ENCODE measurements around the gene MCM10.

MCM10 gene

DNA sequence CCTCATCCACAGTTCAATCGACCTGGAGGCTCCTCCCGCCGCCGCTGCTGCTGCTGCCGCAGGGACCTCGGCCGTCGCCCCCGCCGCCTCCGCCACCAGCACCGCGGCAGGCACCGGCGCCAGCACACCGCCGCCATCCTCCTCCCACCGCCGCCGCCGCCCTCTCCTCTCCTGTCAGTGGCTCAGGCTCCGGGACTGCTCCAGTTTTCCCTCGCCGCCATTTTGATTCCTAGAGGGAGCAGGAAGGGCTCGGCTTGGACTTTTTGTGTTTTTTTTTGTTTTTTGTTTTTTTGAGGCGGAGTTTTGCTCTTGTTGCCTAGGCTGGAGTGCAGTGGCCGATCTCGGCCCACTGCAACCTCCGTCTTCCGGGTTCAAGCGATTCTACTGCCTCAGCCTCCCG is 3.0 kb upstream of the MCM10 start:
- no peak for DNase-seq
- in situ Hi-C loops (cut with HindIII; ENCODE audit: low pct_ligation_motif_present, low pct_unique_long_range_greater_than_20kb, low sequenced_read_pairs) = no loop called here

DNA sequence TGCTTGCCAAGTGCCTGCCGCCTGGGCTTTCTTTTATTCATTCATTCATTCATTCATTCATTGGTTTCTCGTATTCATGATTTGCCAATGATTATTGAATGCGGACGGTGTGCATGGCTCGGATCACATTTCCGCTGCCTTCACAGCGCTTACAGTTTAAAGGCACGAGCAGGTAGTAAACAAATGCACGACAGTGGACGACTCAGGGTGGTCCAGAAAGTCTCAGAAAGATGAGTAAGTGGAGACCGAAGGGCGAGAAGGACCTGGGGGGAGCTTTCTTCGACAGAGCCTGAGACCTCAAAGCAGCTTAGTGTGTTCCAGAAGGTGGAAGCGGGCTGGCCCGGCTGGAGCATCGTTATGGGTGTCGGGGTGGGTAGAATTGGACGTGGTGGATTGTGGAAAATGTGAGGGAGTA is 506 bp downstream of the MCM10 start:
- in situ Hi-C loops (cut with HindIII; ENCODE audit: low pct_ligation_motif_present, low pct_unique_long_range_greater_than_20kb, low sequenced_read_pairs) = no loop called here
- no peak for DNase-seq

DNA sequence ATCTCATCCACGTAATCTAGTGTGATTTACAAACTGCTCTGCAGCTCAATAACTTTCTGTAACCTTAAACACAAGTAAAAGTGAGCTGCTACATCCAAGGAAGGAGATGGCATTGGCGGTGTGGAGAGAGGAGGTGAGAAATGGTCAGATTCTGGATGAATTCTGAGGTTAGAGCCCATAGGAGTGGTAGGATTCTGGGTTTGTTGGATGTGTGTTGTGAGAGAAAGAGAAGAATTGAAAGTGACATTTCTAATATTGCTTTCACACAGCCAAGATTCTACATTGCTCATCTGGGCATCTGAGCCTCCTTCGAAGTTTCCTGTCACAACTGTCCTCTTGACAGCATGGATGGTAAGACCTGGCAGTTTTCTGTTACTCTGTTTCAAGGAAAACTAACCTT is 2.5 kb downstream of the MCM10 start:
- no peak for DNase-seq
- in situ Hi-C loops (cut with HindIII; ENCODE audit: low pct_ligation_motif_present, low pct_unique_long_range_greater_than_20kb, low sequenced_read_pairs) = no loop called here

GRCh38 chr10:13165177-13165576 is 3.8 kb downstream of the MCM10 start:
- in situ Hi-C loops (cut with HindIII; ENCODE audit: low pct_ligation_motif_present, low pct_unique_long_range_greater_than_20kb, low sequenced_read_pairs) = no loop called here
- DNase-seq = no peak

DNA sequence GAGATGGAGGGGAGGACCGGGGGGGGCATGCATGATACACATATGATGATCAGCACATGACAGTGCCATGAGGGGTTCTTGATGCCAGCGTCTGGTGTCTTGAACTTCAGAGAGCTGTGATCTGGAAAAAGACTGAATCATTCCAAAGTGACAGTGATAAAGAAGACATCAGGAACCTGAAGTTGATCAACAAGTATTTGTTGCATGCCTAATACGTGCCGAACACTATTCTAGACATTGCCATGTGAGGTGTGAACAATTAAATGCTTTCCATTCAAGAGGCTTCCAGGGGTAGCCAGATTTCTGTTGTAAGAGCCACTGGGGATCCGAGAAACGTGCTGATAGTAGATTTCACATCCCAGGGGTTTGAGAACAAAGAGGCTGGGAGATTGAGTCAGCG is 6.2 kb downstream of the MCM10 start:
- in situ Hi-C loops (cut with HindIII; ENCODE audit: low pct_ligation_motif_present, low pct_unique_long_range_greater_than_20kb, low sequenced_read_pairs) = no loop called here
- DNase-seq = no peak

DNA sequence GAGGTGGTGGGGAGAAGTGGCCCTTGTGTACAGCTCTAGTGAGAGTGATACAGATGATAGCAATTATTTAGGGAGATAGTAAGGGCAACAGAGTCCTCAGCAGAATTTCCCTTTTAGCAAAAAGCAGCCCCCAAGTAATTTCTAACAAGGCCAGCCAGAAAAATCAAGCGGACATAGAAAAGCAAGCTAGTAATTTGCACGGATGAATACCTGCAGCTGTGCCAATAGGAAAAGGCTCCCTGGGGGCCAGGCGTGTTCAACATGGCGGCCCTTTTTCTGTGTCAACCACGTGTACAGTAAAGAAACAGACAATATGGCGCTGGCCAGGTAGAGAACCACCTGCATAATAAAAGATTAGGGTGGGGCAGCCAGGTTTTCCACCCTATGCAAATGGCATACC is 7.4 kb downstream of the MCM10 start:
- no peak for DNase-seq
- in situ Hi-C loops (cut with HindIII; ENCODE audit: low pct_ligation_motif_present, low pct_unique_long_range_greater_than_20kb, low sequenced_read_pairs) = no loop called here

DNA sequence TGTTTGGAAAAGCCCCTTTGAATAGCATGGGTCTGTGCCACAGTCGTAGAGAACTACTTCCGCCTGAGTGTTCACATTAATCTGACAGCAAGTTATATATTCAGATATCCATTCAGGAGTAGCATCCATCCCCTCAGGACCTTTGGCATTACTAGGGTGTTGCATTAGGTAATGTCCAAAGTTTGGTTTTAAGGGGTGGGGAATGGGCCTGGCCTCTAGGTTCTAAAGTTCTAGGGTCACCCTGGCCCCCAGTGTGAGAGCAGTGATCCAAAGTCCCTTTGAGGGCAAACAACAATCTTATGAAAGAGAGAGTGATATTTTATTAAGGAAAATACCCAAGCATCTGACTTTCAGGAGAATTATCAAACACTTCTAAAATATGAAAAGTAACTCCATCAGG is 12.3 kb downstream of the MCM10 start:
- DNase-seq = no peak
- in situ Hi-C loops (cut with HindIII; ENCODE audit: low pct_ligation_motif_present, low pct_unique_long_range_greater_than_20kb, low sequenced_read_pairs) = no loop called here

DNA sequence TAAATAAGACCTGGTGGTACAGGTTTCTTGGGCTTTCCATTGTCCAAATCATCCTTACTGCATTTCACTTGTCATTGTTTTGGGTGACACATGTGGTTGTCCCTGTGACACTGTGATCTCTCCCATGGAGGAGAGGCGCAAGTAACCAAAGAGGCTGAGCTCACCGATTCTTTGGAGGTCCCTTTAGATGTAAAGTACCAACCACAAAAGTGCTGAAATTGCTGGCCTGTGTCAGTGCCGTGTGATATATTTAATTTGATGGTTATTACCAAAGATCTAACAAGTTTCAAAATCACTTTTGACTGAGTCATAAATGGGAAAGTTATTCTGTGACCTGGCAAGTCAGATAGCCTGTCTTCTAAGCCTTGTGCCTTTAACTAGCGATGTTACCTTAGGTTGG is 19.4 kb downstream of the MCM10 start:
- no peak for DNase-seq
- in situ Hi-C loops (cut with HindIII; ENCODE audit: low pct_ligation_motif_present, low pct_unique_long_range_greater_than_20kb, low sequenced_read_pairs) = no loop called here

GRCh38 chr10:13182424-13182823 is 21.1 kb downstream of the MCM10 start:
- DNase-seq = no peak
- in situ Hi-C loops (cut with HindIII; ENCODE audit: low pct_ligation_motif_present, low pct_unique_long_range_greater_than_20kb, low sequenced_read_pairs) = no loop called here

- in situ Hi-C loops (cut with HindIII; ENCODE audit: low pct_ligation_motif_present, low pct_unique_long_range_greater_than_20kb, low sequenced_read_pairs) = no loop called here
- DNase-seq = no peak
Observed at GRCh38 chr10:13183625-13184024, 22.3 kb downstream of the MCM10 start.

DNA sequence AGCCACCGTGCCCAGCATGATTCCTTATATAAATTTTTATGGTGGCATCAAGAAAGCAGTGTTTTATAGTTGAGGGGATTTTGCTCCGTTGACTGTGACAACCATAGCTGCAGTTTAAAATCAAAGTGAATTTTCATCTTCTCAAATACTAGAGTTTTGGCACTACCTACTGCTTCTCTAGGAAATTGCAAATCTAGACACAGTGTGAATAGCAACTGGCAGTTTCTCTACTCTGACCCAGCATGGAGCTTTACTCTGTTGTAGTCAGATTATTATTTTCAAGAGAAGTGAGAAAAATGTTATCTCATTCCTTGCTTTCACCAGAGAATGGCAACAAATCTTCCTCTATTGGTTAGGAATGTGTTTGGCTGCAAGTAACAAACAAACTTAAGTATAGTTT is 22.9 kb downstream of the MCM10 start:
- in situ Hi-C loops (cut with HindIII; ENCODE audit: low pct_ligation_motif_present, low pct_unique_long_range_greater_than_20kb, low sequenced_read_pairs) = no loop called here
- no peak for DNase-seq

DNA sequence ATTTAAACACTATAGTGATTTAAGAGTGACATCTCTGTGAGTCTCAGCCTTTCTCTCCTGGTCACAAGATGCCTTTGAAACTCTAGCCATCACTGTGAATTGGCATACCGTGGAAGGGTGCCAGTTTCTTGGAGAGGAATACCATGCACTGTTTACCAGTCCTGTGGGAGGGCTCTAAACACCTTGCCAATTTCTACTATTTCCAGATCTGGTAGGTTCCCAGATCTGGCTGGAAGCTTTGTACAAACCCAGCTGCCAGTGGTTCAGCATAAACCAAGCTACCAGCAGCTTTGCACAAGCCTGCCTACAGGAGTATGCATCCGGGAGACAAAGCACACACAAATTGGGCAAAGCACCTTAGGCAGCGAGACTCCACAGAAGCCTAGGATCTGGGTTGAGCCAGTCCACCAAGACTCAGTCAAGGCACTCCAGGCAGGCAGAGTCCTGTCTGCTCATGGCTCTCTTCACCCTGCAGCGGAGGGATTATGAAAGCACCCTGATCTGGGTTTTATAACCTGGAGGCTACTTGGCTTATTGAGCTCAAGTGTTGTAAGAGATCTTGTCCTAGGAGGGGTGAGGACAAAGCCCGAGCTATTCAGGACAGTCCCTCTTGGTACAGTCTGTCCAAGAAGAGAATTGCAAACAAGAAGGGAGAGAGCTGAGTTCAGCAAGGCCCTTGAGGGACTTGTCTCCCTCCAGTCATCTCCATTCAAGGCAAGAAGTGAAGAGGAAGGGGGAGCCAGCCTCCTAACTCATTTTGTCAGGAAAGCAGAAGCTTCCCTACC is 23.6 kb downstream of the MCM10 start:
- in situ Hi-C loops (cut with HindIII; ENCODE audit: low pct_ligation_motif_present, low pct_unique_long_range_greater_than_20kb, low sequenced_read_pairs) = no loop called here
- DNase-seq = no peak

DNA sequence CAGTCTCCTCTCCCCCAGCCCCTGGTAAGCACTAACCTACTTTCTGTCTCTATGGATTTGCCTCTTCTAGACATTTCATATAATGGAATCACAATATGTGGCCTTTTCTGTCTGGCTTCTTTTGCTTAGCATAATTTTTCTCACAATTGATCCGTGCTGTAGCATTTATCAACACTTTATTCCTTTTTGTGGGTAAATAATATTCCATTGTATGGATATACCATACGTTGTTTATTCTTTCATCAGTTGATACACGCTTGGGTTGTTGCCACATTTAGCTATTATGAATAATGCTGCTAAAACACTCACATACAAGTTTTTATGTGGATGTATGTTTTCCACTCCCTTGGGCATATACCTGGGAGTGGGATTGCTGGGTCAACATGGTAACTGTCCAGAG is 25.8 kb downstream of the MCM10 start:
- in situ Hi-C loops (cut with HindIII; ENCODE audit: low pct_ligation_motif_present, low pct_unique_long_range_greater_than_20kb, low sequenced_read_pairs) = no loop called here
- DNase-seq = no peak

- DNase-seq = no peak
- in situ Hi-C loops (cut with HindIII; ENCODE audit: low pct_ligation_motif_present, low pct_unique_long_range_greater_than_20kb, low sequenced_read_pairs) = no loop called here
Observed at GRCh38 chr10:13188593-13188992, 27.2 kb downstream of the MCM10 start.

DNA sequence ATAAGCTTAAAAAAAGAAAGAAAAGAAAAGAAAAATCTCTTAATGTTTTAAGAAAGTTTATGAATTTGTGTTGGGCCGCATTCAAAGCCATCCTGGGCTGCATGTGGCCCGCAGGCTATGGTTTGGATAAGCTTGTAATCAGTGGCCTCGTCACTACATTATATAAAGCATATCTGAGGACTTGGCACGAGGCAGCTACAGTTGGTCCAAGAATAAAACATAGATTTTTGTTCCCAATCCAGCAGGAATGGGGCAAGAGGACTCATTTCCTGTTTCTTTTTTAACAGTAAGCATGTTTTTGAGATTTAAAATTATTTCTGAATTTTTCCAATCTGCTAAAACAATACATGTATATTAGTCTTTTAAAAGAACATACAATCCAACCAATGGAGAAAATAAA is 28.6 kb downstream of the MCM10 start:
- in situ Hi-C loops (cut with HindIII; ENCODE audit: low pct_ligation_motif_present, low pct_unique_long_range_greater_than_20kb, low sequenced_read_pairs) = no loop called here
- DNase-seq = no peak

GRCh38 chr10:13190816-13191215 is 29.5 kb downstream of the MCM10 start:
- in situ Hi-C loops (cut with HindIII; ENCODE audit: low pct_ligation_motif_present, low pct_unique_long_range_greater_than_20kb, low sequenced_read_pairs) = no loop called here
- no peak for DNase-seq

DNA sequence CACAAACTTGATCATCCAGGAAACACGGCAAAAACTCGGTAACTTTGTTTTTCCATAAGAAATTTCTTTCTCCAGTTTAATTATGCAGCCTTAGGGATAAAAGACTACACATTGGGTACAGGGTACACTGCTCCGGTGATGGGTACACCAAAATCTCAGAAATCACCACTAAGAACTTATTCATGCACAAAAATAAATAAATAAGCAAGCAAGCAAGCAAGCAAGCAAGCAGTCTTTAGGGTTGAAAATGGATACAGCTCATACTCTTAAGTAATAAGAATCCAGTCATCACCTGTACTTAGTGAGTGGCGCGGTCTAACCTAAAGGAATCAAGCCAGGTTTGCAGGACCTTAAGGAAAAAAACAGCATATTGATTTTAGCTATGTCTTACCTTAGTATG is 30.0 kb downstream of the MCM10 start:
- in situ Hi-C loops (cut with HindIII; ENCODE audit: low pct_ligation_motif_present, low pct_unique_long_range_greater_than_20kb, low sequenced_read_pairs) = no loop called here
- DNase-seq = no peak

GRCh38 chr10:13193637-13194036 is 32.3 kb downstream of the MCM10 start:
- no peak for DNase-seq
- in situ Hi-C loops (cut with HindIII; ENCODE audit: low pct_ligation_motif_present, low pct_unique_long_range_greater_than_20kb, low sequenced_read_pairs) = no loop called here

- no peak for DNase-seq
- in situ Hi-C loops (cut with HindIII; ENCODE audit: low pct_ligation_motif_present, low pct_unique_long_range_greater_than_20kb, low sequenced_read_pairs) = no loop called here
Observed at GRCh38 chr10:13195016-13195415, 33.7 kb downstream of the MCM10 start.

- in situ Hi-C loops (cut with HindIII; ENCODE audit: low pct_ligation_motif_present, low pct_unique_long_range_greater_than_20kb, low sequenced_read_pairs) = no loop called here
- DNase-seq = no peak
Observed at GRCh38 chr10:13201132-13201531, 39.8 kb downstream of the MCM10 start.

DNA sequence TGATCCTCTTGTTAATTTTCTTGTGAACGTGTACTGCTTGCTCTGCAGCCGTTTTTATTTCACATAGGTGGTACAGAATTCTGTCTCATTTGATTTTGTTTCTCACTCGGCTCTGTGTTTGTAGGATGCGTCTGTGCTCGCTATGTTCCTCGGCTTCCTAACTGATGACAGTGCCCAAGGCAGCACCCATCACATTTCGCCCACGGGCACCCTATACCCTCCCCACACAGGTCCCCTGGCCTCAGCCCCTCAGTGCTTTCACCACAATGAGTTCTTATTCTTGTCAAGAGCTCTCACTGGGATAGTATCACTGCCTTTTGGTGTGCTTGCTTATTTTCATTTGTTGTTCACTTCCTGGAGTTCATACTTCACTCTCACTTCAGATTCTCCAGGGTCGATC is 44.7 kb downstream of the MCM10 start:
- in situ Hi-C loops (cut with HindIII; ENCODE audit: low pct_ligation_motif_present, low pct_unique_long_range_greater_than_20kb, low sequenced_read_pairs) = no loop called here
- no peak for DNase-seq
